ENCODE measurements around the gene PLB1.

DNA sequence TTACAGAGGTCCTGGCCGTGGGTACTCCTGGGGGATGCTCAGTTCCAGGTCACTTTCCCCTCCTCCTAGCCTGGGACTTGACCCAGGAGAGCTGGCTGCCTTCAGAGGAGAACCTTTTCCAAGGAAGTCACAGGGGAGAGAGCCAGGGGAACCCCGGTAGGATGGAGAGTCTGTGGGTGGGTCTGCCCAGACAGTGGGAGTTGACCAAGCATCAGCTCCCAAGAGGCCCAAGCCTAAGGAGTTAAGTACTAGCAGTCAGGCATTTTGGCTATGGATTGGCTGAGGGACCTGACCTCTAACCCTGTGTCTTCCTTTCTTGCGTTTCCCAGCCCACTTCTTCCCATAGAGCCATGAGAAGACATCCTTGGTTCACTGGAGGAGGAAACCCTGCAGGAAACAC is 48.8 kb upstream of the PLB1 start:
- TF ChIP-seq CTCF (conservative IDR thresholded peaks at IDR 0.05; ENCODE audit: low read depth, low read length): no peak
- no peak for TF ChIP-seq EZH2phosphoT487 (IDR thresholded peaks at IDR 0.05; ENCODE audit: borderline replicate concordance, low read length)
- no peak for TF ChIP-seq EZH2 (IDR thresholded peaks at IDR 0.05; ENCODE audit: low read length, unreplicated experiment)
